Measurements from ENCODE around the gene PPARG. TPM values are rescaled to one million over a fixed set of nuclear protein-coding genes. Genes with fewer than 3 reads are reported as not detected.

The PPARG gene
- total and polyA plus RNA-seq, 2 experiments from 2014 or later, result 0.15 to 0.42 TPM

GRCh38 chr3:12303534-12303933 is 14.7 kb downstream of the PPARG start:
- DNase-seq (ENCODE audit: low spot score) (no peak), ATAC-seq (no peak)
- H3K27me3 Mint-ChIP-seq (ENCODE audit: insufficient read depth, low read depth, poor library complexity), result no peaks in the 10 kb centered on the region
- Histone ChIP-seq H2AFZ (no peak overlapping the region), H3K27ac (ENCODE audit: low read depth) (no peak overlapping the region), H3K27me3 (ENCODE audit: insufficient read depth) (no peaks in the 10 kb centered on the region), H3K9me2 (ENCODE audit: insufficient read depth) (no peaks in the 10 kb centered on the region), H4K20me1 (replicated peaks; ENCODE audit: insufficient read depth) (no peaks in the 10 kb centered on the region), H3K79me2 (replicated peaks; ENCODE audit: insufficient read depth) (no peaks in the 10 kb centered on the region), H3F3A (replicated peaks; ENCODE audit: low read depth) (no peaks in the 10 kb centered on the region), H3K36me3 (ENCODE audit: insufficient read depth) (no peaks in the 10 kb centered on the region), H3K4me2 (no peak overlapping the region), H3K4me1 (ENCODE audit: insufficient read depth) (no peaks in the 10 kb centered on the region), H3K4me3 (no peak overlapping the region)
- no peaks in the 10 kb centered on the region for H3K36me3 Mint-ChIP-seq (ENCODE audit: low read depth)
- H3K9me3 Mint-ChIP-seq, result no peaks in the 10 kb centered on the region
- no peak overlapping the region for H3K4me3 Mint-ChIP-seq
- no peak overlapping the region for H3K27ac Mint-ChIP-seq
- H3K4me1 Mint-ChIP-seq, result no peaks in the 10 kb centered on the region
- TF ChIP-seq ZNF331 (CRISPR knock-in tag; IDR thresholded peaks at IDR 0.05; ENCODE audit: low read depth) (no peak), JUNB (IDR thresholded peaks at IDR 0.05; ENCODE audit: unreplicated experiment) (no peak), POLR2AphosphoS5 (IDR thresholded peaks at IDR 0.05; ENCODE audit: low read depth) (no peak), ETS1 (IDR thresholded peaks at IDR 0.05) (no peak), REST (IDR thresholded peaks at IDR 0.05; ENCODE audit: unreplicated experiment) (no peak), ZNF114 (CRISPR knock-in tag; IDR thresholded peaks at IDR 0.05) (no peak), EZH2 (IDR thresholded peaks at IDR 0.05; ENCODE audit: low read depth, unreplicated experiment) (no peak), EZH2phosphoT487 (IDR thresholded peaks at IDR 0.05; ENCODE audit: unreplicated experiment) (no peak), CREB1 (CRISPR knock-in tag; IDR thresholded peaks at IDR 0.05; ENCODE audit: low read depth) (no peak), ZNF462 (CRISPR knock-in tag; IDR thresholded peaks at IDR 0.05) (no peak), NANOG (IDR thresholded peaks at IDR 0.05; ENCODE audit: borderline replicate concordance) (no peak), CTCF (conservative IDR thresholded peaks at IDR 0.05; ENCODE audit: low read depth in 2 of 2) (no peak), STAT1 (IDR thresholded peaks at IDR 0.05; ENCODE audit: unreplicated experiment) (no peak)
